Measurements from ENCODE around the gene C1orf87. TPM values are rescaled to one million over a fixed set of nuclear protein-coding genes. Genes with fewer than 3 reads are reported as not detected.

C1orf87 gene
- total RNA-seq, 2 experiments from 2014 or later: not detected

GRCh38 chr1:60088620-60089155, 15.1 kb upstream of the C1orf87 start:
- H3K9me3 Mint-ChIP-seq: no peaks in the 10 kb centered on the region
- H3K27me3 Mint-ChIP-seq: no peaks in the 10 kb centered on the region
- no peak for DNase-seq
- no peaks in the 10 kb centered on the region for H3K4me1 Mint-ChIP-seq
- POLR2A ChIA-PET: no interaction called here
- H3K27ac Mint-ChIP-seq: no peak overlapping the region
- H3K36me3 Mint-ChIP-seq (ENCODE audit: low read depth): no peaks in the 10 kb centered on the region
- CTCF ChIA-PET: no interaction called here
- H3K4me3 Mint-ChIP-seq: no peak overlapping the region

DNA sequence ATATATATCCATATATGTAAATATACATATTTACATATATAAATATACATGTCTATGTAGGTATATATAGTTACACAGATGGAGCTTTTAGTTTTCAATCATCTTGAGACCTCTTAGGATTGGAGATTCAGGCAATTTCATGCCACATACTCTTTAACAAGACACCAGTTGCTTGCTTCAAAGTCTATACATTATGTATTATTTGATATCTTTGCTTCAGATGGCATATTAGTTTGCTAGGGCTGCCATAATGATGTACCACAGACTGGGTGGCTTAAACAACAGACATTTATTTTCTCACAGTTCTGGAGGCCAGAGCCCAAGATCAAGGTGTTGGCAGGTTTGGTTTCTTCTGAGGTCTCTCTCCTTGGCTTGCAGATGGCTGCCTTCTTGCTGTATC, 14.1 kb upstream of the C1orf87 start:
- Mint-ChIP-seq H3K27me3 (no peaks in the 10 kb centered on the region), H3K36me3 (ENCODE audit: low read depth) (no peaks in the 10 kb centered on the region), H3K4me3 (no peak overlapping the region), H3K9me3 (no peaks in the 10 kb centered on the region), H3K27ac (no peak overlapping the region), H3K4me1 (no peaks in the 10 kb centered on the region)
- ChIA-PET POLR2A (no interaction called here), CTCF (no interaction called here)
- no peak for DNase-seq

GRCh38 chr1:60078182-60078581, 4.6 kb upstream of the C1orf87 start:
- Mint-ChIP-seq H3K4me1 (no peaks in the 10 kb centered on the region), H3K4me3 (no peak overlapping the region), H3K27ac (no peak overlapping the region), H3K9me3 (no peaks in the 10 kb centered on the region), H3K36me3 (ENCODE audit: low read depth) (no peaks in the 10 kb centered on the region), H3K27me3 (peaks cover 10% of the 10 kb centered on the region)
- CTCF ChIA-PET: no interaction called here
- DNase-seq: no peak
- POLR2A ChIA-PET: no interaction called here

DNA sequence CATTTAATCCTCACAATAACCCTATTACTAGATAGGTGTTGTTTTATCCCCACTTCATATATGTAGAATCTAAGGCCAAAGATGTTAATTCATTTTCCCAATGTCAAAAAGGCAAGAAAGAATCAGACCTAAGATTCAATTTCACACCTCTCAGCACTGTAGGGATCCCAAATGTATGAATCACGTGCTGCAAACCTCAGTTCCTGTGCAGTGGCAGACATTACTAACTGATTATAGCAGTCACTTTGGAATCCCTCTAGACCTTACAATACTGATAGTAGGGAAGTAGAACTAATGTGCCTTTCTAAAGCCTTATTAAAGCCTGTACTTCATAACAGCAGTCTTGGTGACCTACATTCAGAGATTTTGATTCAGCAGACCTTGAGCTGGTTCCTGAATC, 2.3 kb downstream of the C1orf87 start:
- Mint-ChIP-seq H3K27ac (no peak overlapping the region), H3K9me3 (no peaks in the 10 kb centered on the region), H3K4me1 (no peaks in the 10 kb centered on the region), H3K4me3 (no peak overlapping the region), H3K36me3 (ENCODE audit: low read depth) (no peaks in the 10 kb centered on the region), H3K27me3 (peaks cover 25% of the 10 kb centered on the region)
- POLR2A ChIA-PET: no interaction called here
- DNase-seq: no peak
- CTCF ChIA-PET: no interaction called here

GRCh38 chr1:60069691-60070090, 3.9 kb downstream of the C1orf87 start:
- Mint-ChIP-seq H3K4me1 (no peaks in the 10 kb centered on the region), H3K27ac (no peak overlapping the region), H3K4me3 (no peak overlapping the region), H3K27me3 (peaks cover 20% of the 10 kb centered on the region), H3K36me3 (ENCODE audit: low read depth) (no peaks in the 10 kb centered on the region), H3K9me3 (no peaks in the 10 kb centered on the region)
- ChIA-PET CTCF (no interaction called here), POLR2A (no interaction called here)
- no peak for DNase-seq

DNA sequence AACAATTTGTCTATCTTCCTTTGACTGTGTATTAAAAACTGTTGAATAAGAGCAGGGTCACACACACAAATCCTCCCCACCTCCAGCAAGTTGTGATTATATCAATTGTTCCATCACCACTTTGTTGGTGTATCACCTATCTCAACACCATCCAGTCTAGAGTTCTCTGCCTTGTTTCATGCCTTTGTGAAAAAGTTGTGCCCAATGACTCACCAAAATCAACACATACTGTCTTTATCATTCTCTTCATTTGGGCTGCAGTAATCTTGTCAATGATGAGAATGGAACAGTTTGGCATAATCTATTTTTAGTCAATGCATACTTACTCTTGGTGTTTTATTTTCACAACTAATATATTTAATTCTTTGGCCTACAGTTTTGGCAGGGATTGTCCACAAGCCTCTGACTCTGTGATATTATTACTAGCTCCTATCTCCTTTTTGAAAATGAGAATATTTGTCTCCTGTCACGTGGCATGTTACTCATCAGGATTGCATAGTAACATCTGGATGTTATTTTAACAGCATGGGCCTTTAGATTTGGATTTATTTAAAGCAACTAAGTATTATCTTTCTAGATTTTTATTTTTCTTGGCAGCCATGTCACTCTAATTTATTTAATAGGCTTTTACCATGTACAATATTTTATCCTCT, 5.1 kb downstream of the C1orf87 start:
- CTCF ChIA-PET: no interaction called here
- Mint-ChIP-seq H3K4me3 (no peak overlapping the region), H3K36me3 (ENCODE audit: low read depth) (no peaks in the 10 kb centered on the region), H3K4me1 (no peaks in the 10 kb centered on the region), H3K27me3 (peaks cover 17% of the 10 kb centered on the region), H3K27ac (no peak overlapping the region), H3K9me3 (no peaks in the 10 kb centered on the region)
- POLR2A ChIA-PET: no interaction called here
- DNase-seq: no peak

DNA sequence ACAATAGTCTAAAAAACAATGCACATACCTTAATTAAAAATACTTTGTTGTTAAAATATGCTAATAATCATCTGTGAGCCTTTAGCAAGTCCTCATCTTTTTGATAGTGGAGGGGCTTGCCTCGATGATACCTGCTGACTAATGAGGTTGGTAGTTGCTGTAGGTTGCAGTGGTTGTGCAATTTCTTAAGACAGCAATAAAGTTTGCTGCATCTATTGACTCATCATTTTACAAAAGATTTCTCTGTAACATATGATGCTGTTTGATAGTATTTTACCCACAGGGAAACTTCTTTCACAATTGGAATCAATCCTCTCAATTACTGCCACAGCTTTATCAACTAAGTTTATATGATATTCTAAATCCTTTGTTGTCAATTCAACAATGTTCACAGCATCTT, 7.6 kb downstream of the C1orf87 start:
- H3K27me3 Mint-ChIP-seq: no peaks in the 10 kb centered on the region

GRCh38 chr1:60065199-60065598, 8.4 kb downstream of the C1orf87 start:
- Mint-ChIP-seq H3K4me1 (no peaks in the 10 kb centered on the region), H3K27me3 (no peaks in the 10 kb centered on the region), H3K27ac (no peak overlapping the region), H3K36me3 (ENCODE audit: low read depth) (no peaks in the 10 kb centered on the region), H3K9me3 (no peaks in the 10 kb centered on the region), H3K4me3 (no peak overlapping the region)
- CTCF ChIA-PET: no interaction called here
- no peak for DNase-seq
- POLR2A ChIA-PET: no interaction called here

More for the DNA sequence above, 7.6 kb downstream of the C1orf87 start:
- no peaks in the 10 kb centered on the region for H3K36me3 Mint-ChIP-seq (ENCODE audit: low read depth)
- H3K4me3 Mint-ChIP-seq: no peak overlapping the region
- no peak overlapping the region for H3K27ac Mint-ChIP-seq
- no peaks in the 10 kb centered on the region for H3K9me3 Mint-ChIP-seq
- ChIA-PET CTCF (no interaction called here), POLR2A (no interaction called here)
- H3K4me1 Mint-ChIP-seq: no peaks in the 10 kb centered on the region
- no peak for DNase-seq

DNA sequence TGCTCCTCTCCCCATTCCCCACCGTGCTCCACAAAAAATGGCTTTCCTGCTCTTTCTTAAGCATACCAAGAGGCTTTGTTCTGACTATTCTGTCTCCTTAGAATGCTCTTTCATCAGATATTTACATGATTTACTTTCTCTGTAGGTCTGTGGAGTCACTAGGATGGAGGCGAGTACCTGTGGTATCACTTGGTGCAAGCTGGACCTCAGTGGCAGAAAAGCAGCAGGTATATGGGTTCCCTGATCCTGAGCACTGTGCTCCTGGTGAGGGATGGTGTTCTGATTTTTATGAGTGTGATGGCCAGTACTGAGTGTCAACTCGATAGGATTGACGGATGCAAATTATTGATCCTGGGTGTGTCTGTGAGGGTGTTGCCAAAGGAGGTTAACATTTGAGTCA, 10.0 kb downstream of the C1orf87 start:
- no peak for DNase-seq
- Mint-ChIP-seq H3K36me3 (ENCODE audit: low read depth) (no peaks in the 10 kb centered on the region), H3K4me1 (no peaks in the 10 kb centered on the region), H3K4me3 (no peak overlapping the region), H3K27me3 (peaks cover under 1% of the 10 kb centered on the region), H3K27ac (no peak overlapping the region), H3K9me3 (no peaks in the 10 kb centered on the region)
- POLR2A ChIA-PET: no interaction called here
- CTCF ChIA-PET: no interaction called here

DNA sequence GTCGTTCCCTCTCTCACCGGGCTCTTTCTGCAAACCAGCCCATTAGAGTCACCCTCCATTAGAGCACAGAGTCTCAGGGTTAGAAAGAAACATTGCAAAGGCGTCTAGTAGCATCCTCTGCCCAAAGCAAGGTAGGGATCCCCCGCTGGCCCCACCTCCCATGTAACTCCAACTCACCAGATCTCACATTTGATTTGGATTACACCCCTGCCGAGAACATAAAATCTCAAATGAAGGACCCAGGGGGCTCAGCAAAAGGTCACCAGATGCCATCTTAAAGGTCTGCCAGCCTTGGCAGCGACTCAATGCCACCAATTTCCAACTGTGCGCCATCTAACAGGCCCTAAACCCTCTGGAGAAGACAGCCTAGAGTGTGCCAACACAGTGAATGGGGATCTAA, 14.1 kb downstream of the C1orf87 start:
- H3K36me3 Mint-ChIP-seq (ENCODE audit: low read depth): no peaks in the 10 kb centered on the region
- H3K4me3 Mint-ChIP-seq: no peak overlapping the region
- ChIA-PET POLR2A (no interaction called here), CTCF (no interaction called here)
- H3K27me3 Mint-ChIP-seq: peaks cover 1% of the 10 kb centered on the region
- no peak for DNase-seq
- no peaks in the 10 kb centered on the region for H3K4me1 Mint-ChIP-seq
- H3K9me3 Mint-ChIP-seq: no peaks in the 10 kb centered on the region
- no peak overlapping the region for H3K27ac Mint-ChIP-seq

DNA sequence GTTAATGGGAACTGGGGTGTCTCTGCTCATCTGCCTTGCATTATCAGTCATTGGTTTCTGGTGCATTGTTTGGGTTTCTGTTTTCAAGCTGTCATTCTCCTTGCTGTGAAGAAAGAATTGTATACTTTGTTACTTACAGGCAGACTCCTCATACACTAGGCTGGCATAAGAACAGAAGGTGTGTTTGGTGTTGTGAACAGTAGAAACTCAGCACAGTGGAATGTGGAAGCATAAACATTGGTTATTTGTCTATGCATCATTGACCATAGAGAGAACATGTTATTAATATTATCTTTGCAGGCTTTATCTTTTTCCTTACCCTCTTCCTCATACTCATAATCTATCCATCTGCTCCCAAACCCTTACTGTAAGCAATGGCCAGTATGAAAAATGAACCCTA, 18.2 kb downstream of the C1orf87 start:
- Mint-ChIP-seq H3K9me3 (no peaks in the 10 kb centered on the region), H3K27ac (no peak overlapping the region), H3K4me1 (no peaks in the 10 kb centered on the region), H3K27me3 (peaks cover 1% of the 10 kb centered on the region), H3K4me3 (no peak overlapping the region), H3K36me3 (ENCODE audit: low read depth) (no peaks in the 10 kb centered on the region)
- CTCF ChIA-PET: no interaction called here
- DNase-seq: no peak
- POLR2A ChIA-PET: no interaction called here

- H3K27me3 Mint-ChIP-seq: peaks cover 1% of the 10 kb centered on the region
- ChIA-PET POLR2A (no interaction called here), CTCF (no interaction called here)
- H3K9me3 Mint-ChIP-seq: peaks cover 2% of the 10 kb centered on the region
- DNase-seq: no peak
- no peaks in the 10 kb centered on the region for H3K4me1 Mint-ChIP-seq
- H3K27ac Mint-ChIP-seq: no peak overlapping the region
- no peak overlapping the region for H3K4me3 Mint-ChIP-seq
- H3K36me3 Mint-ChIP-seq (ENCODE audit: low read depth): no peaks in the 10 kb centered on the region
Measured at GRCh38 chr1:60054374-60054773, 19.2 kb downstream of the C1orf87 start.

- H3K27ac Mint-ChIP-seq: no peak overlapping the region
- POLR2A ChIA-PET: no interaction called here
- CTCF ChIA-PET: interaction anchor here (1.1 kb wide), 1 partner anchor 82 kb away, joined by 4 read pairs; no protein-coding TSS in a partner anchor
Measured at GRCh38 chr1:60052601-60053000, 21.0 kb downstream of the C1orf87 start.

DNA sequence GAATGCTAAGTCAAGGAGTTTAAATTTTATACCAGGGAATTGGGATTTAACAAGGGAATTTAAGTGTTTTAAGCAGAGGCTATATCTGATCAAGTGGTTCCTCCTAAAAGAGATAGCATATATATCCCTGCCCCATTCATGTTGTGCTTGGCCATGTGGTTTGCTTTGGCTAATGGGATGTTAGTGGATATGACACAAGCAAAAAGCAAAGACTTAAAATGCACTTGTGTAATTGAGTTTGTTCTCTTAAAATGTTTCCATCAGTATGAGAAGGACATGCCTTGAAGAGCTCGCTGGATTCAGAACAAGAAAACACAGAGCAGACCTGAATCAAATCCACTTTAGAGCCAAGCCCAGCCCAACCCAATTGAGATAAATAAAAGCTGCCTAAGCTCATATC, 22.4 kb downstream of the C1orf87 start:
- CTCF ChIA-PET: no interaction called here
- DNase-seq: no peak
- Mint-ChIP-seq H3K9me3 (peaks cover 2% of the 10 kb centered on the region), H3K27ac (no peak overlapping the region), H3K4me3 (no peak overlapping the region), H3K36me3 (ENCODE audit: low read depth) (no peaks in the 10 kb centered on the region), H3K4me1 (no peaks in the 10 kb centered on the region), H3K27me3 (no peaks in the 10 kb centered on the region)
- POLR2A ChIA-PET: no interaction called here

More at GRCh38 chr1:60052601-60053000, 21.0 kb downstream of the C1orf87 start:
- no peaks in the 10 kb centered on the region for H3K27me3 Mint-ChIP-seq
- DNase-seq: no peak
- H3K4me1 Mint-ChIP-seq: no peaks in the 10 kb centered on the region
- no peaks in the 10 kb centered on the region for H3K36me3 Mint-ChIP-seq (ENCODE audit: low read depth)
- no peak overlapping the region for H3K4me3 Mint-ChIP-seq
- peaks cover 2% of the 10 kb centered on the region for H3K9me3 Mint-ChIP-seq

All from activated CD4-positive, alpha-beta memory T cell treated with anti-CD3 and anti-CD28 coated beads, Interleukin-2, amount 10 ng/mL, durations not matched to agents 7 days and 5 days (primary cell).